GM21723 (cell line): Measurements from ENCODE around the gene LPAR3.
"Not testable (repeated sequence)": the region's sequence is repeated elsewhere in the genome, so short reads cannot be mapped to it uniquely, and the experiment has no call there.

Experiments used
- ATAC-seq: cut with Tn5 transposase; IDR thresholded peaks from one replicate; pipeline ENCODE4 v1.9.1; 2021; ENCODE audit warnings: mild to moderate bottlenecking, moderate library complexity; ENCODE audit not compliant: unreplicated experiment

Gene LPAR3

DNA sequence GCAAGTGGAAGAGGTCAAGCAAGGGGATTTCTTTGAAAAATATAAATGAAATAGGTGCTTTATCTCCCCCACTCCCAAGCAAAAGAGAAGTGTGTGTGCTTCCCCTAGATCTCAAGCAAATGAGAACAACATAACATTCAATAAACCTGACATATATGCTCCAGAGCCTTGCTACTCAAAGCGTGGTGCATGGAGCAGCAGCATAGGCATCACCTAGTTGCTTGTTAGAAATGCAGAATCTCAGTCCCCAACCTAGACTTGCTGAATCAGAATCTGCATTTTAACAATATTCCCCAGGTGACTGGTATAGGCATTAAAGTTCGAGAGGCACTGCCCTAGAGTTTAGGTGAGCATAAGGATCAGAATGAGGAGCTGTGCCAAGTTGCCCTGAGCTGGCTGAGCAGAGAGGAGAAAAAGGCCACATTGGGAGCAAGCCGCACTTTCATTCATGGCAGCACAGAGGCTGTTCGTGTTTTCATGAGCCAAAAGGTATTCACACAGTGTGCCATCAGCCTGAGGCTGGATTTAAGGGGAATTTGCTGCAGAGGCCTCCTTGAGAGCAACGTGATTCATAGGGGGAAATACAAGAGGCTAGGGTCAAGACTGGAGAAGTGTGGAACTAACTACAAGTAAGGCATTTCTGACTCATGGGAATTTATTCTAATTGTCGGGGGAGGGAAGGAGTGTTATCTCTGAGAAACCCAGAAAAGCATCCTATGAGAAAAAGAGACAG, 14.3 kb upstream of the LPAR3 start:
- ATAC-seq, result no peak

DNA sequence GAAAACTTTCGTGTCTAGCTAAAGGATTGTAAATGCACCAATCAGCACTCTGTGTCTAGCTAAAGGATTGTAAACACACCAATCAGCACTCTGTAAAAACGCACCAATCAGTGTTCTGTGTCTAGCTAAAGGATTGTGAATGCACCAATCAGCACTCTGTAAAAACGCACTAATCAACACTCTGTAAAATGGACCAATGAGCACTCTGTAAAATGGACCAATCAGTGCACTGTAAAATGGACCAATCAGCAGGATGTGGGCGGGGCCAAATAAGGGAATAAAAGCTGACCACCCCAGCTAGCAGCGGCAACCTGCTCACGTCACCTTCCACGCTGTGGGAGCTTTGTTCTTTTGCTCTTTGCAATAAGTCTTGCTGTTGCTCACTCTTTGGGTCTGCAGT, 9.7 kb upstream of the LPAR3 start:
- ATAC-seq, result not testable (repeated sequence)

DNA sequence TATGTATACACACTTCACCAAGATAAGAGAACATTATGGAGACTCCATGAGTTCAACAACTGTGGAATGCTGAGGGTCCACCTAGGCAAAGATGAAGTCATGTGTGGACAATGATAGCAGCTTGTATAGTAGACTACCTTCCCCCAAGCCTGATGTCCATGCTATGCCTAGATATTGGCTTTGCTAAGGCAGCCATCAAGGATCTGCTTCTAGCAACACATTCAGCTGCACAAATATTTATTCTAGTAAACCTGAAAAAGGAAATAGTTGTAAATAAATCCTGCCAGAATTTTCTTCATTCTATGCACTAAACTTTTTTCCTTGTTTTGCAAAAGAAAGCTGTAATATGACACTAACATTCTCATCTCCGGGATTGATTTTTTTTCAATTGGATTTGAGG, 7.0 kb upstream of the LPAR3 start:
- ATAC-seq, result no peak

DNA sequence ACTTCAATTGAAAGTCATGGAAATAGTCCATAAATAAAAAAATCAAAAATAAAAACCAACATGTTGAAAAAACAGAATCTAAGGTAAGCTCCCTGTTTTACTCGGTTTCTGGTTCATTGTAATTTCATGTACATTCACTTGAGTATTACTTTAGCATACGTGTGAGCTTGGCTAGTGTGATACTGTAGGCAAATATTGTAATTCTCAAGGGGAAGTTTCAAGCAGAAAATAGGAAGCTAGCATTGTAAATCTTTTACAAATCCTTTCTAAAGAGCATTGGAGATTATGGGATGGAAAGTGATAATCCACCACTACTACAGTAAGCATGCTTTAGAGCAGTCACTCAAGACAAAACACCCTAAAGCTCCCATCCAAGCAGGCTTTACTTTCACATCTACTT, 3.3 kb upstream of the LPAR3 start:
- no peak for ATAC-seq

DNA sequence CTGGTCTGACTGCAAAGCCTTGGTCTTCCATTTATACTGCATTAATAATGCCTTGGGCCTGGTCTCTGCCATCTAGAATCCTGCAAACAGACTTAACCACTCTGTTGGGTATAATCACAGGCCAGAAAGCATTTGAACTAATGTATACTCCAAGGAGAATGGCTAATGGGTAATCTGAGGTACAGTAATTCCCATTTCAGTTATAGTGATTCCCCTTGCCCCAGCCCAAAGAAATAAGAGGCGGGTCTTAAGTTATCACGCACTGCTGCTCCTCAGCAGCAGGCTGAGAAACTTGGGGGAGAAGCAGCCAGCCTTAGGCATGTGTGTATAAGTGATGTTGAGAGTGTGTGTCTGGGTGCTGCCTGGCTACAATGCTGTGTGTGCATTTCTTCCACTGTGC, 2.4 kb downstream of the LPAR3 start:
- ATAC-seq, result no peak

DNA sequence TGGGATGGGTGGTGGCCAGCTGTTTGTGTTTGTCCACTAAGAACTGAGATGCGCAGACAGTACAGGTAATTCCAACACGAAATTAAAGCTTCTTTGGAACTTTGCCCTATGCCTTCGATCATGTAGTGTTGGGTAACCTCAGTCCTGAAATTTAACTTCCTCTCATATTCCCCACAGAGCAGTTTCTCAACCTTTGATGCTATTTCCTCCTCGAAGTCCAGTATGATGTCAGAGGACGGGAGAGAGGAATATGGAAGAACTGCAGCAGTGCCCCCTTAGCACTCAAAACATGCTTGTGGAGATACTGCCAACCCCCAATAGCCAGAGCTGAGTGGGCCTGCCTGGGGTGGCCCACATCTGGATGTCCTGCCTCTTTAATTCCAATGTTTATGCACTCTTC, 3.6 kb downstream of the LPAR3 start:
- ATAC-seq, result no peak

DNA sequence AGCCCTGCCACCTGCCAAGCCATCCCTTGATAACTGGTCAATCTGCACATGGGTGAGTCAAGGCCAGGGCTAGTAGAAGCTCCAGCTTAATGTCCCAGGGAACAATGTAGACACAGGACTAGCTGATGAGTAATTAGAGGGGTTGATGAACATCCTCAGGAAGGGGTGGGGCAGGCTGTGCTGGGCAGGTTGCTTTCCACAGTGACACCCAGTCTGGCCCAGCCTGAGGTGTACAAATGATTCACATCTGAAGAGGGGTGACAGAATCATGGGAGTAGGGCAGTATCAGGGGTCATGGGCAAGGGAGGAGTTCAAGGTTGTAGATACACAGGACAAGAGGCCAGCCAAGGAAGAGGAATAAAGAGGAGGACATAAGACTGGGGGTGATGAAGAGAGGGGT, 4.3 kb downstream of the LPAR3 start:
- ATAC-seq, result no peak

DNA sequence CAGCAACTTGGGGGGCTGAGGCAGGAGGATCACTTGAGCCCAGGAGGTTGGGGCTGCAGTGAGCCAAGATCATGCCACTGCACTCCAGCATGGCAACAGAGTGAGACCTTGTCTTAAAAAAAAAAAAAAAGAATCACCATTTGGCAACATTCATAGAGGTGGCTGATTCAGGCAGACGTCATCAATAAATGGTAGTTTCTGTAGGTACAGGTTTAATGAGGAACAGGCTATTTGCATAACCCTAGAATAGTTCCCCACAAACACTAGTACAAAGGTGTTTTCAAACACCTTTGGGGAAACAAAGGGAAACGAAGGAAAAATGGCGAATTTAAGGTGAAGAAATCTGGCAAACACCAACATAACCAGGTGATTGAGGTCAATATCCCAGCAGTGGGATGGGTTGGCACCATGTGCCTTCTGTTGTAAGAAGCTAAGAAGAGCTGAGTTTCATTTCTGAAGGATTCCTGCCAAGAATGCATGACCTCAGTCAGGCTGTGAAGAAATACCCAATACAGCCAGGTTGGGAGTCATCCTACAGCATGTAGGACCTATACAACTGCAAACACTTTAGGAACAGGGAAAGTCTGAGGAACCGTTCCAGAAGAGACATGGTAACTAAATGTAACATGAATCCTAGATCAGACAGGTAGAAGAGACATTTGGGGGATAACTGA, 5.6 kb downstream of the LPAR3 start:
- ATAC-seq, result no peak

DNA sequence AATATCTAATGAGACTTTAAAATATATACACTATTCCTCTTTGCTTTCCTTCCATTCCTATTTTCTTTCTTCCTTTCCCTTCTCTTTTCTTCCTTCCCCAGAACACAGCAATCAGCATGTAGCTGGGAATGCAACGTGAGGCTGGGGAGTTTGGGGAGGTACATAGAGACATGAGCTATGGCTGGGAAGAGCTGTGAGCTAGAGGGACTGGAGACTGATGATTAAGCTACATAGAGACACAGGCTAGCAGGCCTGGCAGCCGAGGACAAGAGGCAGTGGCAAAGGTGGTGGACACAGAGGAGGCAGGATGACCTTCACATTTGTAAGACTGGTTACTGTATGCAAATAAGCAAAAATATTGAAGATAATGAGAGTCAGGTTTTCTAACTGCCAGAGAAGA, 7.5 kb downstream of the LPAR3 start:
- ATAC-seq, result no peak

DNA sequence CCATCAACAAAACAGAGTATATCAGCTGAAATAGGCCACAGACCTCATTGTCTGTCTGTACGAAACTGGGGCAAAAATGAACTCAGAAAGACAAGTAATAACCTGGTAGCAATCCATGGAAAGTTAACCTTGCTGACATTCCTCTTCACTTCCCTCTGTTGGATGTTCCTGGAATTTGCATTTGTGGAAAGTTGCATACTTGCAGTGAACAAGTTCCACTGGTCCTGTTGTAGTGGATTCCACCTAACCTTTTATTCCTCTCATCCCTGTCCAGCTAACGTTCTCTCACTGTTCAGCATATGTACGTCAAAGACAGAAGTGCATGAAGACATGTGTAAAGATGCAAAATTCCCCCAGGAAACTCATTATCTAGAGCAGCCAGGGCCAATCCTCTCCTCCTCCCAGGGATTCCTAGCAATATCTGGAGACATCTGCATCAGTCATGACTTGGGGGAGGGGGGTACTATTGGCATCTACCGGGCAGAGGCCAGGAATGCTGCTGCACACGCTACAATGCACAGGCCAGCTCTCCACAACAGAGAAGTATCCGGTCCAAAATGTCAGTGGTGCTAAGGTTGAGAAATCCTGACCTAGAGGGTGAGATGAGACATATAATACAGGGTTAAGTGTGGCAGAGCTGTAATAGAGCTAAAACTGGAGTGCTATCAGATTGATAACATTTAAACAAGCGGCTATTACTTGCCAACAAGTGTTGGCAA, 8.2 kb downstream of the LPAR3 start:
- no peak for ATAC-seq

DNA sequence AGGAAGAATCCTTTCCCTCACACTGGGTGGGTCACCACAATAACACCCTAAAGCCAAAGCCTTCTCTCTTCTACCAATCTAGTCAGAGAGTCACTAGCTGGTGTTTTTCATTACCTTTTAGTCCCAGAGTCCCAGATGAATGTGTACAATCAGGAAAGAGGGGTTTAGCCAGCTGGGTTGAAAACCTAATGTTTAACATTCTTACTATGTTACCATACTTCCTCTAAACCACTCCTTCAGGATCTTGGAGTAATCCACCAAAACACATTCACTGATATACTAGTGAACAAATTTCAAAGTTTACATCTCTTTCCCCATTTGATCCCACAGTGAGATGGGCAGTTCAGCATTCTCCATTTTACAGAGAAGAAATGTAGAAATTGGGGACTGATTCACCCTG, 9.7 kb downstream of the LPAR3 start:
- ATAC-seq, result no peak

DNA sequence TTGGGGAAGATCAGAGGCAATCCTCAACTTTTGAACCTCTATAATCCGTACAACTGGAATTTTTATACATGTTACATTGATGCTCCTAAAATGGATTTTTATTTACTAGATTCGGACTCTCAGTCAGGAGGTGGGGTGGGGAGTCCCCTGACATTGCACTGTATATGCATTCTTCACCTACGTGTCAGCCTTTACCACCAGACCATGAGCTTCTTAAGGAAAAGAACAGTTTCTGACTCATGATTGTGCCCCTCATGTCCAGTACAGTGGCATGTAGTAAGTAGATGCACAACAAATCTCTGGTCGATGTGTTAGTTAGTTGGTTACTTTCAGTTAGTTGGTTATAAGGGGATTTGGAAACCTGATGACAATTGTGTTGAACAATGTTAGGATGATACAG, 15.4 kb downstream of the LPAR3 start:
- no peak for ATAC-seq

DNA sequence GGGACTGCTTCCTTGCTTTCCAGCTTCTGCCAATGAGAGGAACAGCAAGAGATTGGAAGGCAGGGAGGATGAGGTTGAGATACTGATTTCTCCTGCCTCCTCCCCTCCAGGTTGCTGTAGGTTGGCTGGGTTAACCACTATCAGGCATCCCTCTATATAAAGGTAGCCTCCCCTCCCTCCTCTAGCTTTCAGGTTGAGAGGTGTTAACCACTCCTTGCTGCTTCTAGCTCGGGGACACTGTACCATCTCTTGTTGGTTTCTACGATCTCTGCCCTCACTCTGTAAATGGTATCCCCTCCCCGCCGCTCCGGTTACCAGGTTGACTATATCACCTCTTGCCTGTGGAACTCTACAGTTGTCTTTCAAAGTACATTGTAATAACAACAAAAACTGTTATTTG, 16.7 kb downstream of the LPAR3 start:
- no peak for ATAC-seq

DNA sequence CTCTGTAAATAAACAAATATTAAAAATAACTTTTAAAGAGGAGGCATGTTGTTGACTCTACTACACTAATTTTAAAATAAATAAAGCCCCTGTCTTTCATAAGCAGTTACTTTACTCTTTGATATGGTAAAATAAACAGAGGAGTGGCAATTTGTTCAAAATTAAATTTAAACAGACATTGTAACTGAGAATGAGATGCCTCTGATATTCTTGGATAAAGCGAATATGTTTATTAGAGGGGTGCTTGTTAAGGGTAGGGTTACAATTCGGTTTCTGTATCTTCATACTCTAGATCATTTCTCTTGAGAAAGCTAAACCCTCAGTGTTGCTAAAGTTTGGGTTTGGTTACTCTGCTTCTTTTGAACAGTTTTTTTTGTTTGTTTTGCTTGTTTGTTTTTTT, 19.6 kb downstream of the LPAR3 start:
- ATAC-seq, result no peak

DNA sequence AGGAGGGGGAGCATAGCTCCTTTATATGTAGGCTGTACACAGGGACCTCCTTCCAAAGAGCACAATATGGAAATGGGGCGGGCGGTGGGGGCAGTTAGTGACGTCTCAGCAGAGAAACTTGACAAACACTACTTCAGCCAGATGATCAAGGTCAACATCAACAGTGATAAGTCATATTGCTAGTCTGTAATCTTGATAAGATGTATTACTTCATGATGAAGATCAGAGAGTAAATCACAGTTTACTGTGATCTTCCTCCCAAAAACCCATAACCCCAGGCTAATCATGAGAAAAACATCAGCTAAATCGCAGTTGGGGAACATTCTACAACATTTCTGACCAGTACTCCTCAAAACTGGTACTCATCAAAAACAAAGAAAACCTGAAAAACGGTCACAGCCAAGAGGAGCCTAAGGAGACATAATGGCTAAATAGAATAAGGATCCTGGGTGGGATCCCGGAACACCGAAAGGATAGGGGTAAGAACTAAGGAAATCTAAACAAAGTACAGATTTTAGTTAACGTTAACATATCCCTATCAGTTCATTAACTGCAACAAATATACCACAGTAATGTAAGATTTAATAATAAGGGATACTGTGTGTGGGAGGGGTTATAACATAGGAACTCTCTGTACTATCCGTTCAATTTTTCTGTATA, 20.2 kb downstream of the LPAR3 start:
- no peak for ATAC-seq

DNA sequence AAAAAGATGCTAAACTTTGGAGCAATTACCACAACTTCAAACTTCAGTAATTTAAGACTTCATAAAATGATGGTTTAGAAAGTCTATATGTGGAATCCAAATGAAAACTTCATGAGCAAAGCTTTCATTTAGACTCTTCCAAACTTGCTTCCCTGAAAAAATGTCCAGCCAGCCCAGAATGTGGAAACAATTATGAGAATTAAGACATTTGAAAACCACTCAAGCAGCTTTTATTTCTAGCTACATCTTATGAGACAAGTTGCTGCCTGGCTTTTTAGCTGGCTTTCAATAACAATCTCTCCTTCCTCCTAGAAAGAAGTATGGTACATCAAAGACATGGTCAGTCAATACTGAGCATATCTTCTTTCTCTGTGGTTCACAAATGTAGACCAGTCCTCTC, 21.8 kb downstream of the LPAR3 start:
- ATAC-seq, result no peak

DNA sequence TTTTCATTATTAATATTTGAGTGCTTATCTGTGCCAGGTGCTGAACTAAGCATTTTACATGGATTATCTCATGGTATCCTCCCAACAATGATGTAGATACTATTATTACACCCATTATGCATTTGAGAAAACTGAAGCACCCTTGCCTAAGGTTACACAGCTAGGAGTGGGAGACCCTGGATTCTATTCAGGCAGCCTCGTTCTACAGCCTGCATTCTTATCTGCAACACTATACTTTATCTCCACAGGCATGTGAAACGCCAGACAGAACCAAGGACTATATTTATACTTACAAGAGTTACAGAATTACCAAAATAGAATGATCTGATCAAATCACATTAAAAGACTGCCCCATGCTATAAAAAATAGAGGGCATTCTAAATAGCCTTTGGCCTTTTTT, 22.4 kb downstream of the LPAR3 start:
- no peak for ATAC-seq

DNA sequence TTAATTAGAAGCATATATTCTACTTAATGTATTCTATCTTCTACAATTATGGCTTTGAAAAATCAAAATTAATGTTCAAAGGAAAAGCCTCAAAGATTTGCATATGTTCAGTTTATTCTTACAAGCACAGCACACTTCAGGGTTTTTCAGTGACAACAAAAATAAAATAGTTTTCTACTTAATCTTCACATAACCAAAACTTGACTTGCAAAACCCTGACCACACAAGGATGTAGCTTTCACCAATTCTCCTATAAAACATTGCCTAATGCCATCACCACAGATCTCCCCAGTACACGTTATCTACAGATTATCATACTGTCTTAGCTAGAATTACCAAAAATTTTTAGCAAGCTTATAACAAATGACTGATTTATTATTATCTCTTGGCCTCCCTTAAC, 23.3 kb downstream of the LPAR3 start:
- no peak for ATAC-seq

DNA sequence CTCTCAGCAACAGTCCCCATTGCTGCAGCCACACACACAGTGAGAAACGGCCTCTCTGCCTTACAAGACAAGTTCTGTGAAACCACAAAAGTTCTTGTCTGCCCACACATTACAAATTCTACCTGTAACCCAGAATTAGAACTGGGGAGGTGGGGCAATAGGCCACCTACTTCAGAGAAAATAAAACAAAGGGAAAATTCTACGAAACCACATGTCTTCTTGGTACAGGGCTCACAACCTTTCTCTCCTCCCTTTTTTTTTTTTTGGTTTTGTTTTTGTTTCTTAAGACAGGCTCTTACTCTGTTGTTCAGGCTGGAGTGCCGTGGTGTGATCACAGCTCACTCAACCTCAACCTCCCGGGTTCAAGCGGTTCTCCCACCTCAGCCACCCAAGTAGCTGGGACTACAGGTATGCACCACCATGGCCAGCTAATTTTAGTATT, 30.2 kb downstream of the LPAR3 start:
- ATAC-seq, result peak; percentile 94

DNA sequence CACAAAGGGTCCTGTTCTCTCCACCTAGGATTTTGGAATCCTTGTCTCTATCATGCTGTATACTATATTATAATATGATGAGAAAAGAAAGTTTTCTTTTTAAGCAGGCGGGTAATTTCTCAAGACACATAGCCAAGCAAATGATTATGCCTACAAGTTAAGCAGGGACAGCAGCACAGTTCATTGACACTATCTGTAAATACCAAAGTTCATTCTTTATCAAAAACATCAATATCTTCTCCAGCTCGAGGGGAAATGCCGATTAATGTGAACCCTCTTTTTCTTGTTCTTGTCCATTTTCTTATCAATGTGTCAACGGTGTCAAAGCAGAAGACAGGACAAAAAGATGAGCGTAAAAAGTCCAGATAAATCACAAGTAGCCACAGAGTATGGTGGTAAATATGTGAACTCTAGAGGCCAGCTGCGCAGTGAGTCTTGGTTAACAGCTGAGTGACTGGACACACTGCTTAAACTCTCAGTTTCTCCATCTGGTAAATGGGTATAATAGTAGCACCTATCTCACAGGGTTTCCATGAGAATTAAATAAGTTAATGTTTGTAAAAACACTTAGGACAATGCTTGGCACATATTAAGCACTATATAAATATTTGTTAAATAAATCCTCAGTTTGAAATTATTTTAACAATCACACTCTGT, 30.9 kb downstream of the LPAR3 start:
- no peak for ATAC-seq

DNA sequence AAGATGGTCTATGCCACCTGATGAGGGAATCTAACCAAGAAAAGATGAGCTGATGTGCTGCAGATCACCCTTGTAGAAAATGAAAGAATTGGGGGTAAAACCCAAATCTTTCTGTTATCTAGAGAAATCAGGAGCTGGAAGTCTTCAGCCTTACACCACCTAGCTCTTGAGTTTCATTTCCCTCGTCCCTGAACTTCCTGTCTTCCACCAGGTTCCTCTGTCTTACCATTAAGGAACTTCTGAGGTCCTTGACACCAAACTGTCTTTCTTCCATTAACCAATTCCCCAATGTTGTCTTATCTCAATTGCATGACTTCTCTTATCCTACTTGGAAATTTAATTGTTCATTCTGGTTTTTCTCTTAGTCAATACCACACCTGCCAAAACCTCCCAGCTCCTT, 31.5 kb downstream of the LPAR3 start:
- ATAC-seq, result no peak
